HG03565 (cell line): ENCODE data around the gene RNASE11.
A peak's percentile ranks its signal among the peaks of the same experiment; 100 is the strongest.
"Not testable (repeated sequence)": the region's sequence is repeated elsewhere in the genome, so short reads cannot be mapped to it uniquely, and the experiment has no call there.

Source experiments
- ATAC-seq: cut with Tn5 transposase; IDR thresholded peaks from one replicate; pipeline ENCODE4 v1.9.1; 2021; ENCODE audit warnings: mild to moderate bottlenecking, moderate library complexity; ENCODE audit not compliant: unreplicated experiment

The RNASE11 gene

DNA sequence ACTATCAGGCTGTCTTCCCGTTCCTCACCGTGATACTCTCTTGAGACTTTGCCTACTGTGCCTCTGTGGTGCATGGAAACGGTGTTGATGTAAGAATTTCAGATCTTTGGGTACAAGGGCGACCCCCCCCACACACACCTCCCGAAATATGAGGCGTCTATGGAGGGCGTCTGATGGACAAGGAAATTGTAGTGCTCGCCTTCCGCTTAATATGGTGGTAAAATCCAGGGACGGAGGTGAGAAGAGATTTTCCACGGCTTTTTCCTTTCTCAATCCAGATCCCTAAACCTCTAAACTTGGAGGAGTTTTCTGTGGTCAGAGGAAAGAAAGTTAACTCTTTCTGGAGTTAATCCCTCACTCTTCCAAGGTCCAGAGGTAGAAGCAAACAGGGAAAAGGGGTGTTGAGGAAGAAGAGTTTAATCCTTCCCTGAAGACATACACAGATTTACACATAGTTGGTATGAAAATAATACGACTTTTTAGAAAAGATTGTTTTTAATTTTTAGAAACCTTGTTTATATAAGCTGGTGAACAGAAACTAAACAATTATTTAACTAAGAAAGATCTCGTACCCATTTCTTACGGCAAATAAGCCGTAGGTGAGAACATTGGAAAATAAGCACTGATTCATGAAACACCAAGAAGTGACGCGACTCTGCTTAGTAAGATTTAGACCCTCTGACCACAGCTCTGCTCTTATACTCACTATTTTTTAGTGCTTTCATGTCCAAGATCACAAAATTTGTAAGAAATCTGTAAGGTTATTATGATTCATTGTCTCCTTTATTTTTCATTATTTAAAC is 26.4 kb upstream of the RNASE11 start:
- no peak for ATAC-seq

DNA sequence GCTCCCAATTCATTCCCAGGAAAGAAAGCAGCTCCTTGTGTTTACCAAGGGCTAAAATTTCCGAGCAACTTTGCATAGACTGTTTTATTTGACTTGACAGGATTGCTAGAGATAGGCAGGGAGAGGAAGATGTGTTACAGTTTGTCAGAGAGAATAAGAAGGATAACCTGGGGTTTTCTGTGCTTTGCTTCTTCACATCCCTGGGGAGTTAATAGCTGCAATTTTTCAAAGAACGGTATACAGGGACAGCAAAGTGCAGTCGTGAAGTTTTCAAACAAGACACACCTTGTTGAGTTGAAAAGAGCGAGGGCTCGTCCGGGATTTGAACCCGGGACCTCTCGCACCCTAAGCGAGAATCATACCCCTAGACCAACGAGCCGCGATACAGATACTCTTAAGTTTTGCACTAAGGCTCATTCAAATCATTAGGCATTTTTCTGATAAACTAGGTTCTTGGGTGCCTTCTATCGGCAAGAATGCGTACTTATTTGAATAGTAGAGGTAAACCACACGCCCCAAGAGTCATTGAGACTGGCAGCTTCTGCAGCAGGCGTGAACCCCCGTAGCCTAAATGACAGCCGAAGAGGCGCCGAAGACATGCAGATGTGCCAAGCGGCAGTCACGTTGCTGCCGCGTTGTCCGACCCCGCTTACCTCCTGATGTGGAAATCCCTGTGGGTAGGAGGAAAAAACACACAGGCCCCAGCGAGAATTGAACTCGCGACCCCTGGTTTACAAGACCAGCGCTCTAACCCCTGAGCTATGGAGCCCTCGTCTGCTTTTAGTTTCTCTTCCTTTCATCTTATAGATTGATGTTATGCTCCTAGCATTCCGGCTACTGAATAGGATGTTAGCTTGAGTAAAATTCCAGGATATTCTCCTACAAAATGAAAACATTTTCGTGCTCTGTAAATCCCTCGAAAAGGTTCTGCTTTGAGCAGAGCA is 25.6 kb upstream of the RNASE11 start:
- ATAC-seq: peak; percentile 49

DNA sequence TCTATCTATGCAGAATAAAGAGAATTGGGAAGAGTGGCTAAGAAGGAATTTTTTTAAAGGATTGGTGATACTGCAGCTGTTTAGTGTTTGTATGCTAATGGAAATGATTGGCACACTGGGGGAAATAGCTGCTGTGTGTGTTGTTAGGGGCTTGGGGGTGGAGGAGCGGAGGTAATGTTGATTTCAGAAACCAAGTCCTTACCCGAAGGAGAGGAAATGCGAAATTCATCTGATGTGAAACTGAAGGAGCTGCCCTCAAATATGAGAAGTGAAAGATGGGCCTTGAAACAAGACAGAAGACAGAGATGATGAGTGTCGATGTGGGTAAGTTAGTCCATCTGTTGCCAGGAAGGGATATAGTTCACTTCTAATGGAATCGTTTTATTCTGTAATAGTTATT is 24.6 kb upstream of the RNASE11 start:
- no peak for ATAC-seq

DNA sequence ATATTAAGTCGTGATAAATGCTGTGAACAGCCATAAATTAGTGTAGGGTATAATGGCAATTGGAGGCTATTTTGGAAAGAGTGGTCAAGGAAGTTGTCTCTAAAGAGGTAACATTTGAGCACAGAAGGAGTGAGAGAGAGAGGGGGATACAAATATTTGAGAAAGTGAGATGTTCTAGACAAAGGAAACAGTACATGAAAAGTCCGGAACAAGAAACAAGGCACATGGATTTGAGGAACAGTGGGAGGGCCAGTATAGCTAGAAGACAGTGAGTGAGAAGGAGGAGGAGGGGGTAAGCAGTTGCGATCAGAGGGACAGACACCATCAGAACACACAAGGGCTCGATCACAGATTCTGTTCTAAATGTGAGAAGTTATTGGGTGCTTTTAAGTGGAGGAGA is 23.5 kb upstream of the RNASE11 start:
- no peak for ATAC-seq

- no peak for ATAC-seq
Measured at GRCh38 chr14:20610002-20610765, 22.4 kb upstream of the RNASE11 start.

GRCh38 chr14:20609215-20610001 is 21.6 kb upstream of the RNASE11 start:
- ATAC-seq: peak; percentile 20

- no peak for ATAC-seq
Measured at GRCh38 chr14:20608383-20609110, 20.7 kb upstream of the RNASE11 start.

DNA sequence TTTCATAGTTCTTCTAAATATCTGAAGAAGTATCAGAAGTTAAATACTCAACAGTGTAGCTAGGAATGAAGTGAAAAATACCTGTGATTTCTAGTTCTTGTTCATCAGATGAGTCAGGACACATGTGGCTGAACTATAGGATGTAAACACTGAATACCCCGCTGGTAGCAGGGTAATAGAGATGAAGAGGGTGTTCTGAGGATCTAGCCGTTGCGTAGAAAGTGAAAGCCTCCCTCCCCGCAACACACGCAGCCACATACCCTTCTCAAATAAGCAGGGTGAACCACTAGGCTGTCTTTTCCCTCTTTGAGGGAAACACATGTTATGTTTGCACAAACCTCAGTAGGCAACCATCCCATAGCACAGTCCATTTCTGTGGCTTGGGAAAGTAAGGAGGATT is 19.8 kb upstream of the RNASE11 start:
- ATAC-seq: no peak

DNA sequence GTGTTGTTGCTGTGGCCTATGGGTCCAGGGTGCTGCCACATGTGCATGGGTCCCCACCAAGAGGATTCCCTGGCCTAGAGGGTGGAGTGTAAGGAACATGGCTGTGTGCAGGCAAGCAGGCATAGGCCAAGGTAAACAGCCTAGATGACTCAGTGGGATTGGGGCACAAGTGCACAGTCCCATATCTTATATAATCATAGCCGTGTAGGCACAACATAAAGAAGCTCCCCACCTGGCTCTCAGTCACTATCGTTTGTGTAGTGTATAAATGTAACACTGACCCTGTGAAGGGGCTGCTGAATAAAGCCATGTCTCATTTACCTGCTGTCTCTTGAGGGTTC is 19.1 kb upstream of the RNASE11 start:
- no peak for ATAC-seq

DNA sequence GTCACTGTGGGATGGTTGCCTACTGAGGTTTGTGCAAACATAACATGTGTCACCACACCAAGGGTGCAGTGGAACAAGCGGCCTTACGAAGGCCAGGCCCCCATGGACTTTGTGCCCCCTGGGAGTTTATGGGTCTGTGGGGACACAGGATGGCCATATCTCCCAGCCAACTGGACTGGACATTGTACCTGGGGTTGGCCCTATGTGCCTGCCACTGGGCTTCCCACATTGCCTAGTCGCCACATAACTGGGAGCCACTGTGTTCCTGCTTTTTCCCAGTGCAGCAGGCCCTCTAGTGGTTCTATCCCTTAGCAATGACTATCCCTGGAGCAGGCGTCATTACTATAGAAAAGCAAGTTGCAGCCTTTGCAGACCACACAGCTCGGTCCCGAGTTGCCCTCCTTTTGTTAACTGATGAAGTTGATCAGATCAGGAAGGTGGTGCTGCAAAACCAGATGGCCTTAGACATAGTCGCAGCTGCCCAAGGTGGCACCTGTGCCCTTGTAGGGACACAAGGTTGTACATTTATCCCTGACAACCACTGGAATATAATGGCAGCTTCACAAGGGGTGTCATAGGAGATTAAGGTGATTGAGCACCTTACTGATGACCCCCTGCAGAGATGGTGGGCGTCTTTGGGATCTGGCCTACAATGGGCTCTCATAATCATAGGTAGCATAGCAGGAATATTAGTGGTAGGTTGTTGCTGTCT is 18.5 kb upstream of the RNASE11 start:
- ATAC-seq: no peak

DNA sequence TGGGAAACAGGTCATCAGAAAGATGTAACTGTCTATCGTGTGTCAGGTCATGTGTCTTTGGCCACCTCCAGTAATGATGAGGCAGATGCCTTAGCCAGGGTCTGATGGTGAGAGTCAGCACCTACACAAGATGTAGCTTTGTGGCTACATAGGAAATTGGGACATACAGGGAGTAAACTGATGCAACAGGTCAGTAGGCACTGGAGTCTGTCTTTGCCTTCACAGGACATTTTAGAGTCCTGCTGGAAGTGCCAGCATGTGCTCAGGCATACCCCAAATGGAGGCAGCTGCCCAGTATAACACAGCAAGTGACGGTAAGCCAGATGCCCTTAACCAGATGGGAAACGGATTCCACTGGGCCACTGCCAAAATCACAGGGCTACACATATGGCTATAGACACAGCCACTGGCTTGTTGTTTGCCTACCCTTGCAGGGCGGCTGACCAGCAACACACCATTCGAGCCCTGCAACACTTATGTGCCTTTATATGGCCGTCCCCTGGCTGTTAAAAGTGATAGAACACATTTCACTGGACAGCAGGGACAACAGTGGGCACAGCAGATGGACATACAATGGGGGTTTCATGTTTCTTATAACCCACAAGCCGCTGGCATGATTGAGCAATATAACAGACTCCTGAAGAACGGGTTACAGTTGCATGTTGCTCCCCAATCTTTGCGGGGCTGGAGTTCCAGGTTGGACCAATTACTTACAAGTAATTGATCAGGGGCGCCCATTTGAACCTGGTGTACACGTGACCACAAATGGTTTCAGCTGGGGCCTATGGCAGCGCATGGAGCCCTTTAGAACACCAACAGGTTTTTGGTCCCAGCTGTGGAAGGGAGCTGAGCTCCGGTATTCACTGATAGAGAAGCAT is 16.3 kb upstream of the RNASE11 start:
- ATAC-seq: no peak

DNA sequence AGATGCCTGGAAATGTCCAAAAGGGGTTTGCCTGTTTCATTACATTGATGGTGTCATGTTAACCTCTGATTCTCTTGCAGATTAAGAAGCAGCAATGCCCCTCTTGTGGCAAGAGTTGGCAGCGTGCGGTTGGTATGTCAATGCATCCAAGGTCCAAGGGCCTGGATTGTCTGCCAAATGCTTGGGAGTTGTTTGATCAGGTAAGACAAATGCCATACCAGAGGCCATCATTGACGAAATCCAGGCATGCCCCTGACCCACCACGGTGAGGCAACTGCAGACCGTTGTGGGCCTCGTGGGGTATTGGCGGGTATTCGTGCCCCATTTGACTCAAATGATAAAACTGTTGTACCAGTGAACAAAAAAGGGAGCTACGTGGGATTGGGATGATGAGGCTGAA is 14.8 kb upstream of the RNASE11 start:
- ATAC-seq: no peak

GRCh38 chr14:20601522-20601921 is 13.7 kb upstream of the RNASE11 start:
- ATAC-seq: no peak

GRCh38 chr14:20597108-20597507 is 9.3 kb upstream of the RNASE11 start:
- no peak for ATAC-seq

- ATAC-seq: not testable (repeated sequence)
Measured at GRCh38 chr14:20595726-20596125, 7.9 kb upstream of the RNASE11 start.

DNA sequence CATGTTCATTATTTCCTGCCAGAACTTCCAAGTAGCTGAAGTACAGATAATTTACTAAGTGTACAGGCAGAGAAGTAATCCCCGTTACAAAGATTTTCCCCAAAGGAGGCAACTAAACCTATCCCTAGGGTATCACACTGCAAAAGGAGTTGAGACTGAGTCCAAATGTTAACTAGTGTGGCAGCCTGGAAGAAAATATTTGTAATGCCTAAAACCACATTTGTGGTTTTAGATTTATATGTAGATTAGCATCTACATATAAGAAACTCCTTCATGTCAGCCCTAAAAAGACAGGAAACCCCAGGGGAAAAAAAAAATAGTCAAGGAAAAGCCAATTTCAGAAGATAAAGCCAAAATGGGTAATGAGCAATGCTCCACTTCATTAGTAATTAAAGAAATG is 4.8 kb upstream of the RNASE11 start:
- no peak for ATAC-seq

- no peak for ATAC-seq
Measured at GRCh38 chr14:20591235-20591634, 3.4 kb upstream of the RNASE11 start, which contains the start of gene RNASE12. Gene RNASE12 (minus strand): TSS chr14:20591376. CDS start chr14:20590723, 653 bp downstream.

GRCh38 chr14:20583908-20584307 is 3.9 kb downstream of the RNASE11 start:
- no peak for ATAC-seq
